ENCODE data around the gene TMEM178B.

DNA sequence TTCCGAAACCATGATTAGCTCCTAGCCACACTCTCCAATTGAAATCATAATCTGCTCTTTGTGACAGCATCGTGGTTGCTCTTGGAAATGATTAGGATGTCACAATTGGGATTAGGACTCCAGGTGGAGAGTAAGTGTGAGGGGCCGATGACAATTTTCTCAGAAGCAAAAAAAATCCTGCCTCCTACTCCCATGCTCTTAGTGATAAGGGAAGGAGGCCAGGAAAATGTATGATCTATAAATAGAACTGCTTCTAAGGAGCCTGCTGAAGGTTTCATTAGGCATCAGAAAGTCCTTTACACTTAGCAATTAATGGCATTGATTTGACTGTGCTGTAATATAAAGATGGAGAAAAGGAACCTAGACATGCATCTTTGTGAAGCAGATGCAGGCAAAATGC is 251.0 kb downstream of the TMEM178B start:
- TF ChIP-seq MAFK (IDR thresholded peaks at IDR 0.05; ENCODE audit: low read depth, low read length) (no peak), POLR2A (IDR thresholded peaks at IDR 0.05; ENCODE audit: low read depth, low read length) (no peak), RAD21 (IDR thresholded peaks at IDR 0.05; ENCODE audit: low read length) (no peak), SMC3 (IDR thresholded peaks at IDR 0.05; ENCODE audit: low read depth, low read length) (no peak), MAZ (IDR thresholded peaks at IDR 0.05; ENCODE audit: borderline replicate concordance, low read depth, low read length) (no peak)
- TF ChIP-seq, protein P1, sequence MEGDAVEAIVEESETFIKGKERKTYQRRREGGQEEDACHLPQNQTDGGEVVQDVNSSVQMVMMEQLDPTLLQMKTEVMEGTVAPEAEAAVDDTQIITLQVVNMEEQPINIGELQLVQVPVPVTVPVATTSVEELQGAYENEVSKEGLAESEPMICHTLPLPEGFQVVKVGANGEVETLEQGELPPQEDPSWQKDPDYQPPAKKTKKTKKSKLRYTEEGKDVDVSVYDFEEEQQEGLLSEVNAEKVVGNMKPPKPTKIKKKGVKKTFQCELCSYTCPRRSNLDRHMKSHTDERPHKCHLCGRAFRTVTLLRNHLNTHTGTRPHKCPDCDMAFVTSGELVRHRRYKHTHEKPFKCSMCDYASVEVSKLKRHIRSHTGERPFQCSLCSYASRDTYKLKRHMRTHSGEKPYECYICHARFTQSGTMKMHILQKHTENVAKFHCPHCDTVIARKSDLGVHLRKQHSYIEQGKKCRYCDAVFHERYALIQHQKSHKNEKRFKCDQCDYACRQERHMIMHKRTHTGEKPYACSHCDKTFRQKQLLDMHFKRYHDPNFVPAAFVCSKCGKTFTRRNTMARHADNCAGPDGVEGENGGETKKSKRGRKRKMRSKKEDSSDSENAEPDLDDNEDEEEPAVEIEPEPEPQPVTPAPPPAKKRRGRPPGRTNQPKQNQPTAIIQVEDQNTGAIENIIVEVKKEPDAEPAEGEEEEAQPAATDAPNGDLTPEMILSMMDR (conservative IDR thresholded peaks at IDR 0.05; ENCODE audit: low read depth, low read length) = no peak
- TF ChIP-seq, protein P2, sequence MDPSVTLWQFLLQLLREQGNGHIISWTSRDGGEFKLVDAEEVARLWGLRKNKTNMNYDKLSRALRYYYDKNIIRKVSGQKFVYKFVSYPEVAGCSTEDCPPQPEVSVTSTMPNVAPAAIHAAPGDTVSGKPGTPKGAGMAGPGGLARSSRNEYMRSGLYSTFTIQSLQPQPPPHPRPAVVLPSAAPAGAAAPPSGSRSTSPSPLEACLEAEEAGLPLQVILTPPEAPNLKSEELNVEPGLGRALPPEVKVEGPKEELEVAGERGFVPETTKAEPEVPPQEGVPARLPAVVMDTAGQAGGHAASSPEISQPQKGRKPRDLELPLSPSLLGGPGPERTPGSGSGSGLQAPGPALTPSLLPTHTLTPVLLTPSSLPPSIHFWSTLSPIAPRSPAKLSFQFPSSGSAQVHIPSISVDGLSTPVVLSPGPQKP (IDR thresholded peaks at IDR 0.05; ENCODE audit: borderline replicate concordance, low read depth, low read length) = no peak

Measured in IMR-90 (cell line).